Body of pancreas (tissue), 4 donors: ENCODE measurements around the gene ENO2. TPM values are rescaled to one million over a fixed set of nuclear protein-coding genes. Genes with fewer than 3 reads are reported as not detected.

Experiments
- ATAC-seq: fragments of 150-250 bp; one replicate; pipeline ENCODE4 v1.9.1; 2016
- DNase-seq, 4 donors: peaks; one replicate each; pipeline ENCODE4 v3.0.0-alpha.2; 2019
- H3K27ac ChIP-seq, 4 donors: fragments of 200-600 bp; sonication (generic); 1 replicate in 3 of 4; 2 replicates in 1 of 4; pipeline versions ENCODE4 v1.5.1 to v1.6.1; 2016 to 2019; ENCODE audit warnings: mild to moderate bottlenecking in 1 of 4, mixed read lengths in 1 of 4, moderate library complexity in 1 of 4
- H3K27me3 ChIP-seq, 2 donors: fragments of 200-600 bp; sonication (generic); one replicate each; pipeline ENCODE4 v1.6.0; 2016; ENCODE audit warnings: mild to moderate bottlenecking in 1 of 2
- H3K36me3 ChIP-seq, 2 donors: fragments of 200-600 bp; sonication (generic); replicated peaks in 1 of 2; 2 replicates each; pipeline ENCODE4 v1.5.1; 2016; ENCODE audit warnings: low read depth in 2 of 2; ENCODE audit not compliant: insufficient read depth in 1 of 2
- H3K4me1 ChIP-seq: fragments of 200-600 bp; sonication (generic); one replicate; pipeline ENCODE4 v1.6.0; 2016
- H3K4me3 ChIP-seq, 2 donors: fragments of 200-600 bp; sonication (generic); 1 replicate in 1 of 2; 2 replicates in 1 of 2; pipeline ENCODE4 v1.5.1; 2016 to 2019
- H3K9me3 ChIP-seq, 3 donors: fragments of 200-600 bp; sonication (generic); 1 replicate in 2 of 3; 2 replicates in 1 of 3; pipeline ENCODE4 v1.5.1; 2016
- CTCF ChIP-seq, 7 experiments: fragments of 450-650 bp in 4 of 7; fragments of 200-600 bp in 3 of 7; sonication (generic) in 3 of 7; IDR thresholded peaks; one replicate each; pipeline ENCODE4 v1.5.1; 2016 to 2019; ENCODE audit warnings: antibody characterized with exemption in 7 of 7
- POLR2A ChIP-seq, 3 donors: fragments of 450-650 bp; IDR thresholded peaks; one replicate each; pipeline ENCODE4 v1.6.1; 2016; ENCODE audit warnings: antibody characterized with exemption in 3 of 3, mild to moderate bottlenecking in 2 of 3
- WGBS, 2 donors: methylation state at CpG; one replicate each; pipeline ENCODE4 v1.1.5; 2017; 5-methylcytosine and 5-hydroxymethylcytosine counted together
- intact Hi-C: fragments of 100-400 bp; cut with DNase I; formaldehyde crosslinking; loops from one replicate; pipeline ENCODE4 v1.15.1; 2023
- total RNA-seq, 2 donors: library from RNA; depleted of rRNA; stranded (reverse); fragments of >200 nt; gene quantifications; one replicate each; pipeline ENCODE4 v1.1.0, GENCODE V29; 2016

ENO2 gene
- total RNA-seq, 2 donors from 2014 or later: 4.4 to 11.9 TPM

- Histone ChIP-seq H3K27ac (peak overlapping the region in 3 of 4 donors; percentile 83 to 96 (median 87)), H3K4me3 (no peak overlapping the region), H3K4me1 (peaks cover 37% of the 10 kb centered on the region), H3K27me3 (no peaks in the 10 kb centered on the region), H3K36me3 (no peaks in the 10 kb centered on the region), H3K9me3 (no peaks in the 10 kb centered on the region)
- WGBS, 2 donors: 92 to 93% methylated on average over 3 of the region's 3 CpGs
- ATAC-seq (no peak), DNase-seq (no peak)
- intact Hi-C loops: no loop called here
- TF ChIP-seq CTCF (IDR thresholded peaks at IDR 0.05) (no peak), POLR2A (IDR thresholded peaks at IDR 0.05) (no peak)
Observed at GRCh38 chr12:6936194-6936635, 21.8 kb downstream of the ENO2 start.

- no peaks in the 10 kb centered on the region for H3K9me3 ChIP-seq
- no peaks in the 10 kb centered on the region for H3K36me3 ChIP-seq
- ATAC-seq (peak; percentile 1), DNase-seq (no peak)
- H3K27ac ChIP-seq: peak overlapping the region; percentile 83 to 96 (median 86)
- no peaks in the 10 kb centered on the region for H3K27me3 ChIP-seq
- peaks cover 32% of the 10 kb centered on the region for H3K4me1 ChIP-seq
- peak overlapping the region; percentile 33 to 50 for H3K4me3 ChIP-seq
- WGBS, 2 donors: 17 to 57% methylated on average over 12 to 36 of the region's 36 CpGs
- intact Hi-C loops: no loop called here
- TF ChIP-seq CTCF (IDR thresholded peaks at IDR 0.05) (no peak), POLR2A (IDR thresholded peaks at IDR 0.05) (no peak)
Observed at GRCh38 chr12:6936636-6937480, 22.5 kb downstream of the ENO2 start.

- no peaks in the 10 kb centered on the region for H3K36me3 ChIP-seq
- intact Hi-C loops: no loop called here
Observed at GRCh38 chr12:6937481-6938352, 23.3 kb downstream of the ENO2 start.

More at GRCh38 chr12:6937481-6938352, 23.3 kb downstream of the ENO2 start:
- TF ChIP-seq POLR2A (IDR thresholded peaks at IDR 0.05) (peak; percentile 84 to 91 (median 89)), CTCF (IDR thresholded peaks at IDR 0.05) (peak; percentile 92 to 99 (median 98))
- Histone ChIP-seq H3K4me3 (peak overlapping the region; percentile 33 to 50), H3K4me1 (peaks cover 32% of the 10 kb centered on the region), H3K27me3 (no peaks in the 10 kb centered on the region), H3K27ac (peak overlapping the region; percentile 83 to 96 (median 86)), H3K9me3 (no peaks in the 10 kb centered on the region)
- ATAC-seq (peak; percentile 96), DNase-seq (peak; percentile 95 to 96 (median 95))
- 0% methylated on average over 17 to 80 of the region's 80 CpGs for WGBS, 2 donors
